Measurements from ENCODE around the gene ACSM6. TPM values are rescaled to one million over a fixed set of nuclear protein-coding genes. Genes with fewer than 3 reads are reported as not detected.

Gene ACSM6
- total and polyA plus RNA-seq, 2 of the 8 experiments (the other 6 are each of a cell fraction or from before 2014, with no cell fraction given): 0.33 TPM; not detected in 1

- Histone ChIP-seq H4K91ac (replicated peaks; ENCODE audit: insufficient read length, low read length) (no peak overlapping the region), H3K27ac (ENCODE audit: low read depth, low read length) (no peak overlapping the region), H3K79me2 (ENCODE audit: control insufficient read depth in 1 of 2, insufficient read depth in 2 of 2, low read length in 2 of 2) (peaks cover 0 to 52% of the 10 kb centered on the region in 2 experiments; a peak in 2 of 4 replicates), H3K79me1 (ENCODE audit: low read depth, low read length) (peaks cover 2% of the 10 kb centered on the region; the same call in 1 of the 2 replicates), H2BK15ac (ENCODE audit: low read length) (no peak overlapping the region), H3K4me1 (replicated peaks in 1 of 4; ENCODE audit: control insufficient read depth in 3 of 4, insufficient read depth in 4 of 4, low read length in 3 of 4) (peaks cover 0 to 3% (median 1%) of the 10 kb centered on the region in 4 experiments; a peak in 2 of 7 replicates), H2BK20ac (ENCODE audit: low read length) (no peak overlapping the region), H3K4me3 (ENCODE audit: extremely low read depth in 1 of 4, insufficient read depth in 2 of 4, low read depth in 3 of 4, low read length in 4 of 4) (no peak overlapping the region), H3K9ac (replicated peaks in 1 of 4; ENCODE audit: extremely low read depth in 1 of 4, low read depth in 3 of 4, low read length in 3 of 4) (no peak overlapping the region), H3K56ac (replicated peaks; ENCODE audit: insufficient read length, low read depth, low read length) (no peak overlapping the region), H3K14ac (ENCODE audit: insufficient read length) (no peak overlapping the region), H3K4me2 (ENCODE audit: insufficient read depth in 1 of 2, low read depth in 2 of 2, low read length in 2 of 2) (no peak overlapping the region), H3K23me2 (ENCODE audit: low read depth, low read length) (peaks cover 3% of the 10 kb centered on the region; the same call in 1 of the 2 replicates), H4K8ac (ENCODE audit: extremely low read depth, insufficient read depth, low read length) (no peak overlapping the region), H4K5ac (ENCODE audit: insufficient read length, low read depth, low read length) (no peak overlapping the region), H3K9me3 (ENCODE audit: insufficient read depth in 2 of 2, low read depth in 1 of 2, low read length in 1 of 2) (0 out of 4 replicates have a peak, but pooled peaks cover 0 to 3% of the 10 kb centered on the region in 2 experiments), H2AK5ac (ENCODE audit: low read depth, low read length) (no peak overlapping the region), H3K23ac (ENCODE audit: insufficient read length) (no peak overlapping the region), H2BK5ac (ENCODE audit: low read depth, low read length) (no peak overlapping the region), H4K20me1 (replicated peaks in 1 of 2; ENCODE audit: control insufficient read depth in 1 of 2, insufficient read depth in 2 of 2, low read length in 2 of 2) (no peaks in the 10 kb centered on the region), H2BK120ac (replicated peaks; ENCODE audit: low read depth, low read length) (no peak overlapping the region), H2BK12ac (ENCODE audit: low read depth, low read length) (no peak overlapping the region), H3K4ac (replicated peaks; ENCODE audit: insufficient read length, low read depth, low read length) (no peak overlapping the region), H3K27me3 (replicated peaks in 1 of 4; ENCODE audit: control insufficient read depth in 3 of 4, extremely low read depth in 1 of 4, insufficient read depth in 3 of 4, low read length in 3 of 4) (no peaks in the 10 kb centered on the region), H2AFZ (ENCODE audit: low read length) (no peak overlapping the region), H3K18ac (ENCODE audit: extremely low read depth, low read length) (no peak overlapping the region), H3K36me3 (ENCODE audit: control insufficient read depth in 2 of 4, insufficient read depth in 4 of 4, low read length in 3 of 4) (peaks cover 6 to 30% (median 19%) of the 10 kb centered on the region in 4 experiments)
- CTCF ChIA-PET (ENCODE audit: partially characterized antibody): interaction anchor here (1.0 to 2.9 kb wide), 4 partner anchors 11 to 121 kb away, joined by 3 to 15 read pairs (median 5); no protein-coding TSS in a partner anchor
- peak in 1 of 2 experiments; percentile 17 for DNase-seq (ENCODE audit: low read depth in 1 of 2, low spot score in 2 of 2)
- no peak for FAIRE-seq
- POLR2A ChIA-PET (ENCODE audit: partially characterized antibody): interaction anchor here (1.3 to 1.6 kb wide), 2 partner anchors 10 to 24 kb away, joined by 4 read pairs; no protein-coding TSS in a partner anchor
- WGBS, 2 experiments (ENCODE audit: extremely low coverage in 1 of 2, insufficient coverage in 1 of 2, insufficient read length in 1 of 2, insufficient replicate concordance in 2 of 2, low coverage in 1 of 2, low lambda C conversion rate in 2 of 2, missing lambda C conversion rate in 1 of 2): 93% methylated on average over 3 of the region's 3 CpGs; no CpG with 5 or more reads in 1 of the 2 experiments
- TF ChIP-seq CTCF (IDR thresholded peaks at IDR 0.05; ENCODE audit: control extremely low read depth in 1 of 3, insufficient read depth in 1 of 3, low read depth in 1 of 3, low read length in 3 of 3): no peak
- TF ChIP-seq POLR2AphosphoS5 (IDR thresholded peaks at IDR 0.05; ENCODE audit: low read depth, low read length): no peak
- TF ChIP-seq CHD2 (IDR thresholded peaks at IDR 0.05; ENCODE audit: low read length): no peak
- TF ChIP-seq JUND (IDR thresholded peaks at IDR 0.05; ENCODE audit: low read length): no peak
- TF ChIP-seq CBX8 (IDR thresholded peaks at IDR 0.05; ENCODE audit: borderline replicate concordance, low read depth, low read length): no peak
- no peak for TF ChIP-seq EGR1 (IDR thresholded peaks at IDR 0.05; ENCODE audit: borderline replicate concordance, low read depth, low read length)
- no peak for TF ChIP-seq RNF2 (IDR thresholded peaks at IDR 0.05; ENCODE audit: borderline replicate concordance, low read depth, low read length, missing control alignments, poor library complexity, severe bottlenecking)
- TF ChIP-seq TAF1 (IDR thresholded peaks at IDR 0.05; ENCODE audit: low read depth, low read length): no peak
- no peak for TF ChIP-seq EZH2 (IDR thresholded peaks at IDR 0.05; ENCODE audit: low read depth, low read length, severe bottlenecking)
- no peak for TF ChIP-seq SIX5 (IDR thresholded peaks at IDR 0.05; ENCODE audit: low read depth, low read length)
Observed at GRCh38 chr10:95254629-95255028, 60.6 kb downstream of the ACSM6 start.

Data from H1 (cell line).